ENCODE measurements around the gene BLOC1S2. TPM values are rescaled to one million over a fixed set of nuclear protein-coding genes. Genes with fewer than 3 reads are reported as not detected.

The BLOC1S2 gene
- total RNA-seq, 1 donor from 2014 or later = 107 TPM

- Histone ChIP-seq H3K36me3 (ENCODE audit: control insufficient read depth, insufficient read depth, low read length) (no peaks in the 10 kb centered on the region), H3K4me3 (ENCODE audit: low read depth, low read length) (no peak overlapping the region), H3K27me3 (ENCODE audit: control insufficient read depth, insufficient read depth, low read length) (no peaks in the 10 kb centered on the region)
- TF ChIP-seq CTCF (IDR thresholded peaks at IDR 0.05; ENCODE audit: insufficient read depth, low read length, severe bottlenecking) = no peak
- FAIRE-seq = no peak
- no peak for DNase-seq (ENCODE audit: low read depth)
These were observed 20.5 kb downstream of the BLOC1S2 start for GRCh38 chr10:100265821-100266485.

- peaks cover 5% of the 10 kb centered on the region for H3K36me3 ChIP-seq (ENCODE audit: control insufficient read depth, insufficient read depth, low read length)
These were observed 32.3 kb downstream of the BLOC1S2 start for GRCh38 chr10:100254191-100254590.

GRCh38 chr10:100253041-100253440 lies 33.4 kb downstream of the BLOC1S2 start:
- DNase-seq (ENCODE audit: low read depth) = no peak
- FAIRE-seq = no peak
- Histone ChIP-seq H3K36me3 (ENCODE audit: control insufficient read depth, insufficient read depth, low read length) (peaks cover 10% of the 10 kb centered on the region), H3K27me3 (ENCODE audit: control insufficient read depth, insufficient read depth, low read length) (no peaks in the 10 kb centered on the region), H3K4me3 (ENCODE audit: low read depth, low read length) (no peak overlapping the region)
- no peak for TF ChIP-seq CTCF (IDR thresholded peaks at IDR 0.05; ENCODE audit: insufficient read depth, low read length, severe bottlenecking)

More at GRCh38 chr10:100254191-100254590, 32.3 kb downstream of the BLOC1S2 start:
- no peak for DNase-seq (ENCODE audit: low read depth)
- Histone ChIP-seq H3K4me3 (ENCODE audit: low read depth, low read length) (no peak overlapping the region), H3K27me3 (ENCODE audit: control insufficient read depth, insufficient read depth, low read length) (no peaks in the 10 kb centered on the region)
- FAIRE-seq = no peak
- no peak for TF ChIP-seq CTCF (IDR thresholded peaks at IDR 0.05; ENCODE audit: insufficient read depth, low read length, severe bottlenecking)

GRCh38 chr10:100248820-100249219 lies 37.7 kb downstream of the BLOC1S2 start:
- Histone ChIP-seq H3K36me3 (ENCODE audit: control insufficient read depth, insufficient read depth, low read length) (peaks cover 11% of the 10 kb centered on the region), H3K27me3 (ENCODE audit: control insufficient read depth, insufficient read depth, low read length) (no peaks in the 10 kb centered on the region), H3K4me3 (ENCODE audit: low read depth, low read length) (no peak overlapping the region)
- no peak for DNase-seq (ENCODE audit: low read depth)
- no peak for TF ChIP-seq CTCF (IDR thresholded peaks at IDR 0.05; ENCODE audit: insufficient read depth, low read length, severe bottlenecking)
- FAIRE-seq = no peak

- no peaks in the 10 kb centered on the region for H3K27me3 ChIP-seq (ENCODE audit: control insufficient read depth, insufficient read depth, low read length)
- TF ChIP-seq CTCF (IDR thresholded peaks at IDR 0.05; ENCODE audit: insufficient read depth, low read length, severe bottlenecking) = no peak
- no peak overlapping the region for H3K4me3 ChIP-seq (ENCODE audit: low read depth, low read length)
- peaks cover 13% of the 10 kb centered on the region for H3K36me3 ChIP-seq (ENCODE audit: control insufficient read depth, insufficient read depth, low read length)
- FAIRE-seq = no peak
- no peak for DNase-seq (ENCODE audit: low read depth)
These were observed 40.8 kb downstream of the BLOC1S2 start for GRCh38 chr10:100245484-100246220.

Data from bronchial epithelial cell (primary cell).